GM12801 (cell line): ENCODE results near the gene MX2.

Experiments
- CTCF ChIP-seq: IDR thresholded peaks from one replicate; pipeline ENCODE4 v1.5.1; 2011; ENCODE audit warnings: control low read depth; ENCODE audit not compliant: insufficient read length; ENCODE audit errors: extremely low read depth

The MX2 gene

GRCh38 chr21:41374867-41375533 lies 13.2 kb downstream of the MX2 start:
- no peak for TF ChIP-seq CTCF

GRCh38 chr21:41375875-41376274 lies 14.0 kb downstream of the MX2 start:
- TF ChIP-seq CTCF: no peak

- no peak for TF ChIP-seq CTCF
Measured at GRCh38 chr21:41377715-41378114, 15.9 kb downstream of the MX2 start.

- no peak for TF ChIP-seq CTCF
Measured at GRCh38 chr21:41378849-41379248, 17.0 kb downstream of the MX2 start.

- TF ChIP-seq CTCF: no peak
Measured at GRCh38 chr21:41379901-41380300, 18.1 kb downstream of the MX2 start.

GRCh38 chr21:41381731-41382130 lies 19.9 kb downstream of the MX2 start:
- TF ChIP-seq CTCF: no peak

GRCh38 chr21:41387042-41387819 lies 25.4 kb downstream of the MX2 start:
- no peak for TF ChIP-seq CTCF
